Ishikawa (cell line): ENCODE measurements around the gene CRTC1.
A peak's percentile ranks its signal among the peaks of the same experiment; 100 is the strongest.

Source experiments
- CEBPB ChIP-seq: IDR thresholded peaks from 2 replicates; pipeline ENCODE4 v1.6.1; 2012
- CREB1 ChIP-seq: IDR thresholded peaks from 2 replicates; pipeline ENCODE4 v1.6.1; 2012; ENCODE audit warnings: low read depth
- EGR1 ChIP-seq: IDR thresholded peaks from 2 replicates; pipeline ENCODE4 v1.6.1; 2012
- EP300 ChIP-seq: IDR thresholded peaks from 2 replicates; pipeline ENCODE4 v1.6.1; 2012; ENCODE audit warnings: borderline replicate concordance
- FOXM1 ChIP-seq: IDR thresholded peaks from 2 replicates; pipeline ENCODE4 v1.6.1; 2012; ENCODE audit warnings: low read depth, borderline replicate concordance
- MAX ChIP-seq: IDR thresholded peaks from 2 replicates; pipeline ENCODE4 v1.6.1; 2012
- NFIC ChIP-seq: IDR thresholded peaks from 2 replicates; pipeline ENCODE4 v1.6.1; 2012
- RAD21 ChIP-seq: IDR thresholded peaks from 2 replicates; pipeline ENCODE4 v1.6.1; 2012; ENCODE audit warnings: low read depth
- REST ChIP-seq: IDR thresholded peaks from 2 replicates; pipeline ENCODE4 v1.6.1; 2012; ENCODE audit warnings: low read depth, mild to moderate bottlenecking
- TAF1 ChIP-seq: IDR thresholded peaks from 2 replicates; pipeline ENCODE4 v1.6.1; 2012; ENCODE audit warnings: low read depth, mild to moderate bottlenecking
- TCF12 ChIP-seq: IDR thresholded peaks from 2 replicates; pipeline ENCODE4 v1.6.1; 2012; ENCODE audit warnings: low read depth
- TEAD4 ChIP-seq: IDR thresholded peaks from 2 replicates; pipeline ENCODE4 v1.6.1; 2012
- USF1 ChIP-seq: IDR thresholded peaks from 2 replicates; pipeline ENCODE4 v1.6.1; 2012
- YY1 ChIP-seq: IDR thresholded peaks from 2 replicates; pipeline ENCODE4 v1.6.1; 2012; ENCODE audit warnings: low read depth
- ZBTB7A ChIP-seq: IDR thresholded peaks from 2 replicates; pipeline ENCODE4 v1.6.1; 2012; ENCODE audit warnings: low read depth

Gene CRTC1

GRCh38 chr19:18687740-18688465 lies 4.4 kb downstream of the CRTC1 start:
- TF ChIP-seq TCF12 (no peak), RAD21 (no peak), TEAD4 (no peak), EGR1 (no peak), MAX (no peak), USF1 (no peak), ZBTB7A (no peak), REST (no peak), EP300 (no peak), TAF1 (no peak), CREB1 (no peak), CEBPB (no peak), NFIC (no peak), YY1 (no peak), FOXM1 (no peak)

- TF ChIP-seq REST (no peak), FOXM1 (no peak), NFIC (no peak), USF1 (no peak), RAD21 (no peak), CEBPB (no peak)
These were observed 12.5 kb downstream of the CRTC1 start for GRCh38 chr19:18696023-18696422.

- TF ChIP-seq EP300 (peak; percentile 68; the same call in 1 of the 2 replicates), NFIC (peak; percentile 90), TEAD4 (no peak; the same call in 1 of the 2 replicates), FOXM1 (no peak), TCF12 (peak; percentile 92), YY1 (no peak), MAX (peak; percentile 41; the same call in 1 of the 2 replicates)
These were observed 14.2 kb downstream of the CRTC1 start for GRCh38 chr19:18697680-18698079.

- TF ChIP-seq CEBPB: peak; percentile 37; the same call in 1 of the 2 replicates
- TF ChIP-seq TCF12: peak; percentile 99
- no peak for TF ChIP-seq EGR1
- no peak for TF ChIP-seq ZBTB7A
- TF ChIP-seq RAD21: peak; percentile 22; the same call in 1 of the 2 replicates
- peak; percentile 38 for TF ChIP-seq YY1
- peak; percentile 96 for TF ChIP-seq EP300
- TF ChIP-seq USF1: peak; percentile 77; the same call in 1 of the 2 replicates
- TF ChIP-seq TEAD4: peak; percentile 96
- TF ChIP-seq REST: no peak
- TF ChIP-seq NFIC: peak; percentile 96
- peak; percentile 93 for TF ChIP-seq MAX
- no peak; the same call in 1 of the 2 replicates for TF ChIP-seq TAF1
- peak; percentile 76; the same call in 1 of the 2 replicates for TF ChIP-seq FOXM1
- TF ChIP-seq CREB1: no peak
These were observed 15.1 kb downstream of the CRTC1 start for GRCh38 chr19:18698321-18699167.
